ENCODE measurements around the gene SLC7A6OS. TPM values are rescaled to one million over a fixed set of nuclear protein-coding genes. Genes with fewer than 3 reads are reported as not detected.

The SLC7A6OS gene
- total RNA-seq, 1 donor from 2014 or later, result 10.3 TPM

DNA sequence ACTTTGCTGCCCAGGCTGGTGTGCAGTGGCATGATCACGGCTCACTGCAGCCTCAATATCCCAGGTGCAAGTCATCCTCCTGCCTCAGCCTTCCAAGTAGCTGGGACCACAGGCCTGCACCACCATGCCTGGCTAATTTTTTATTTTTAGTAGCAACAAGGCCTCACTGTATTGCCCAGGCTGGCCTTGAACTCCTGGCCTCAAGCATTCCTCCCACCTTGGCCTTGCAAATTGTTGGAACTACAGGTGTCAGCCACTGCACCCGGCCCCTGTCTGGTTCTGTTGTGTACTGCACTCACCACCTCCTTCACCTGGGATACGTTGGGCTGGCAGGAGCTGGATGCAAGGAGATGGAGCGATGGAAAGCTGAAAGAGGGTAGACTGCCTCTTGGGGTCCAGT, 57.0 kb downstream of the SLC7A6OS start:
- DNase-seq (ENCODE audit: low read depth in 2 of 2), result no peak

DNA sequence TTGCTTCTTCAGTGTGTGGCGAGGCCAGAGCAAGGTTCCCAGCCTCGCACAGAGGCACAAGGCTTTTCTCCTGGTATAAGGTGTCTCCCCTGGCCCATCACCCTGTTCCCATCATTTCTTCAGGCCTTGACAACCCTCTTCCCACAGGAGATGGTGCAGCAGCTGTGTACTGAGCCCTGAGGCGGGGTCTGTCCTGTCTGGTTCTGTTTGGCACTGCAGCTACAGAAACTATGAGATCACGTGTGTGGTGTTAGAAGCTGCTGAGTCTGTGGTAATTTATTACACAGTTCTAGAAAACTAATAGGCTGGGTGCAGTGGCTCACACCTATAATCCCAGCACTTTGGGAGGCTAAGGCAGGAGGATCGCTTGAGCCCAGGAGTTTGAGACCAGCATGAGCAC, 58.4 kb downstream of the SLC7A6OS start:
- DNase-seq (ENCODE audit: low read depth in 2 of 2), result no peak

DNA sequence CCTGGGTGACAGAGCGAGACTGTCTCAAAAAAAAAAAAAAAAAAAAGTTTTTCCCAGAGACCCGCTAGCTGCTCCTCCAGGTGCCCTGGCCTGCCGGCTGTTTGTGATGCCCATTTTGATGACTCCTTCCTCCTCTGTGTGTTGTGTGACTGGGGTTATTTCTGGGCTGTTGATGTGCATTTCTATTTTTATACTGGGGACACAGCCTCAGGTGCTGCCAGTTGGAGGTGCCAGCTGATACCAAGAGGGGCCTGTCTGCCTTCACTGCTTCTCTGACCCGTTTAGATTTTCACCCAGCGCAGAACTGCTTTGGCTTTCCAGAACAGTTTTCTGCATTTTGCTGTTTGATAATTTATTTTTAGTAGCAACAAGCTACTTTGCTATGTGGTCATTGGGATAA, 58.9 kb downstream of the SLC7A6OS start:
- no peak for DNase-seq (ENCODE audit: low read depth in 2 of 2)

DNA sequence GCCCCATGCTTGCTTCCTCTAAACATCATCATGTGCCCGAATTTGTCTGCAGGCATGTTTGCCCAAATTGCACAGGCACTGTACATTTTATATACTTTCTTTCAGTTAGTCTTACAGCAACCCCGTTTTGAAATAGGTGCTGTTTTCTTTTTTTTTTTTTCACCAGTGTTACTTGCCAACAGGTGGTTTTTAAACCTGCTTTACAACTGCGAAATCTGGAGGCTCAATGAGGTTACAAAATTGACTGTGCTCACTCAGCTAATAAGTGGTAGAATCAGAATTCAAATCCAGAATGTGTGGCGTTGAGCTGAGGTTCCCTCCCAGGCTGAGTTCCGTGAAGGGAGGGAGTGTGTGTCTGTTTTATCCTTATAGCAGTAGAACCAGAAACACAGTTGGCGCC, 59.8 kb downstream of the SLC7A6OS start:
- DNase-seq (ENCODE audit: low read depth in 2 of 2), result no peak

DNA sequence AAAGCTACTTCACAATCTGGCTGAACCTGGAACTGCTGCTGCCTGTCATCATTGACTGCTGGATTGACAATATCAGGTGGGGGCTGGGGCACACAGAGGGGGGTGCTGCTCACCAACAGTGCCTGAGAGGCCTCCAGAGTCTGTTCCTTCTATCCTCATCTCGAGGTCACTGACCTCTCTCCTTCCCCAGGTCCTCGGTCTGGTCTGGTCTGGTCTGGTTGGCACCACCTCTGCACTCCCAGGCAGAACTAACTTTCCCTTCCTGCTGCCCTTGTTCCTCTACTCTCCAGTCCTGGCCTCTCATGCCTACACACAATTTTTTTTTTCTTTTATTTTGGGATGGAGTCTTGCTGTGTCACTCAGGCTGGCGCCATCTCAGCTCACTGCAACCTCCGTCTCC, 61.4 kb downstream of the SLC7A6OS start:
- no peak for DNase-seq (ENCODE audit: low read depth in 2 of 2)

Other genes starting within 250 kb of the SLC7A6OS start
- gene NFATC3, start 225.6 kb downstream of the SLC7A6OS start, total RNA-seq, result 13.1 and 18.5 TPM in 2 replicates
- 0.44 and 1.6 TPM in 2 replicates for gene ESRP2, start 74.8 kb downstream of the SLC7A6OS start, total RNA-seq
- gene PLA2G15, start 65.6 kb downstream of the SLC7A6OS start, total RNA-seq, result 14.4 and 23.0 TPM in 2 replicates
- gene SLC7A6, start 46.4 kb downstream of the SLC7A6OS start, total RNA-seq, result 10.5 and 10.9 TPM in 2 replicates
- 20.9 and 22.0 TPM in 2 replicates for gene PRMT7, start 73 bp upstream of the SLC7A6OS start, total RNA-seq
- under 0.01 TPM in 2 replicates for gene SMPD3, start 137.6 kb upstream of the SLC7A6OS start, total RNA-seq
- gene ZFP90, start 228.3 kb upstream of the SLC7A6OS start, total RNA-seq, result 12.4 and 14.7 TPM in 2 replicates